Inflammatory macrophage treated with lipopolysaccharide for 1 hour (primary cell): ENCODE measurements around the gene CSDE1.

ENCODE experiments used
- DNase-seq, 2 donors: peaks; one replicate each; pipeline ENCODE4 v3.0.0-alpha.2; 2020 to 2022

Gene CSDE1

DNA sequence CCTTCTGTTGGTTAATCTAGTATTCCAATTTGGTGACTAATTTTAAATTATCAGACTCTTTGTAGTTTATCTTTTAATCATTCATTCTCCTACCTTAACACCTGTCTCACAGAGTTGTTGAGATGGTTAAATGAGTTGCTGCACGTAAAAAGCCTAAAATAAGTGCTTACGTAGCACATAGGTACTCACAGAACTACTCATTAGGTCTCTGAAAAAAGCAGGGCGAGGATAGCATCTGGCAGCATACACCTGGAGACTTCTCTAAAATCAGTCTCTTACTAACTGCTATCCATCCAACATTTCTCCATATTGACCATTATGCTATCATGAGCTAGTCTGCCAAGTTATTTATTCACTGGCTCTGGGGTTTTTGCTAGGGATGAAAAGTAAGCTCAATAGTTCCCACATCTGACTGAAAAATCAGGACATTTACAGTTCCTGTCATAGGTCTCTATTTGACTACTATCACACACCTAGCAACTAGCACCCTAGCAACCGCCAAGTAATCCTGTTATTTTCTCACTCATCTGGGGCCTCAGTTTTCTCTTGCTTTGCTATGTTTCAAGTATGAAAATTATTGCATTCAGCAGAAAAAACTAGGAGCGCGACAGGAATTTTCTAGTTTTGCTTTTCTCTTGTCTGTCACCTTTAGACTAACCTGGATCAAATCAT lies 11.2 kb downstream of the CSDE1 start:
- DNase-seq: no peak

DNA sequence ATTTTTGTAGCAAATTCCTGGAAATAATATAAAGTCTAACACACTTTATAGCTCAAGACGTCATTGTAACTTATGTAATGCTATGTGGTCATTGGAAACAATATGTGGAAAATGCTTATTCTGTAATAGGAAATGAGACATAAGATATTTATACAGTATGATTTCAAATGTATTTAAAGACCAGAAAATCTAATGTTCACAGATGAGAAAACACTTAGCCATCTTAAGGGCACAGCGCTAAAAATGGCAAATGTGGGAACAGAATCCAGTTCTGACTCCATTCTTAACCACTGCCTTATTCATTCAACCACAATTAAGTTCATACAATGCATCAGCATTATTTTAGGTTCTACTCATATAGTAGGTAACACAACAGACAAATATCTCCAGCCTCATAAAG lies 12.5 kb downstream of the CSDE1 start:
- peak; percentile 26 to 32 for DNase-seq

DNA sequence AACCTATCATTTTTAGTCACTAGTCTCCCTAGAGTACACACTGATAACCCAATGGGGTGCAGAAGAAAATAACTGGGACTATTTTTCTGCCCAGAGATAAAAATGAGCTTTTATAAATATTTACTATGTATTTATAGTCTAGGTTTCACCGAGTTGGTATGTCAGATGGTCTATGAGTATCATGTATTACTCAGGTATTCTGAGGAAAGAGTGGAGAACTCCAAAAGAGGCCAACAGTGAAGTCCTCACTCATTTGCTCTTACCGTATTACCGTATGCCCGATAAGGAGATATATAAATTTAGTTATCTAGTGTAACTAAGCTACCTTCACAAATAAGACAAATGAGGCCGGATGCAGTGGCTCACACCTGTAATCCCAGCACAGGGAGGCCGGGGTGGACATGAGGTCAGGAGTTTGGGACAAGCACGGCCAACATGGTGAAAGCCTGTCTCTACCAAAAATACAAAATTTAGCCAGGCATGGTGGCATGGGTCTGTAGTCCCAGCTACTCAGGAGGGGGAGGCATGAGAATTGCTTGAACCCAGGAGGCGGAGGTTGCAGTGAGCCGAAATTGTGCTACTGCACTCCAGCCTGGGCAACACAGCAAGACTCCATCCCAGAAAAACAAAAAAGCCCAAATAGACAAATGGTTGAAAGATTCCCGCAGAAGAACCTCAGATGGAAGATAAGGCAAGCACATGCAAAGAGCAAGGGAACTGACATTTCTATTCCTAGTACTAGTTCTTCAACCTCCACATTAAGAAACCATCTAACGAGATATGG lies 15.6 kb downstream of the CSDE1 start:
- no peak for DNase-seq

DNA sequence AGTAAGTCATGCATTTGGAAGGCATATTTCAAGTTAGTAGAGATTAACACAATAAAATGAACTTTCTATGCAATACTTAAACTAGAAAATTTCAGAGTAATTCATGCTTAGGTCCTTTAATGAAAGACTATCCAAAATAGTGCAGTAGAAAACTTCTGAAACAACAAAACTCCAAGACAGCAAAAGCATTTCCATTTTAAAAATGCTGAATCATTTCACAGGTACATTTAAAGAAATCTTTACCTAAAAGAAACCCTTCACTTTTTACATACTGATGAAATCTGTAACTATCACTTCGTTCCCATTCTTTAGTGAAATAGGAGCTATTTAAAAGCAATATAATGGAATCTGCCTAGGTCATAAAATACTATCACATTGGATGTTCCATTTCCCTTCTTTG lies 17.5 kb downstream of the CSDE1 start:
- DNase-seq: no peak

DNA sequence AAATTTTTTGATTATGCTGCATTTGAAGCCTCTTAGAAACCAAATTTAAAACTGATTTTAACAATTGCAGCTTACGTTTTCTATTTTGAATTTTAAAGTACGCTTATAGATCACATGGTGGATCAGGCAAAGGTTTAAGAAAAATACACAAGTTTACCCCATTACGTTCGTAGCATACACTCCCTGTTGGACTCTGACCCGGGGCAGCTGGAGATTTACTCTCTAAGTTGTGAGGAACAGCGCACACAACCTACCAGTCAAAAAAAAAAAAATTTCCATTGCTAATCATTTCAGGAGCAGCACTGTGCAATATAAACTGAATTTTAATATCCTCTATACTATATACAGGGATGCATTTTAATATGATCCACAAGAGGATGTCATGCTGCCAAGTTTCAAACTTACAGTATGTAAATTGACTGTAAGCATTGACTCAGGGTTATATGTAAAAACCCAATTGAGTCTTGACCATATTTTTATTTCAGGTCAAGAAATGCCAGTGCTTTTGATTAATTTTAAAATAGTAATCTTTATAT lies 20.4 kb downstream of the CSDE1 start:
- no peak for DNase-seq

DNA sequence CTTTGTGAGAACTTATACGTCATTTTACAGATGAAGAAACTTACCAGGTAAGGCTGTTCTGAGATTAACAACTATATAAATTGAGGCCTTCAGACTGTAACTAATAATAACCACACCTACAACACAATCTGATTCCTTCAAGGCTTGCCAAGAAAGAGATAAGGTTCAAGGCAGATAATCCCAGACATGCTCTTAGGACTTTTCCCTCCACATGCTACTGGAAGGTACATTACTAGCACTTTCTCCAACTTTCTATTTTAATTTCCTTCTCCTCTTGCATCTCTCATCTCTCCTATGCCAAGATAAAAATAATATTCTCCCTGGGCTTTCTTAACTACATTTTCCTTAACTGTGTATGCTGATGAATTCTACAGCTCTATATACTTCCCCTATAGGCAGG lies 22.3 kb downstream of the CSDE1 start:
- no peak for DNase-seq

DNA sequence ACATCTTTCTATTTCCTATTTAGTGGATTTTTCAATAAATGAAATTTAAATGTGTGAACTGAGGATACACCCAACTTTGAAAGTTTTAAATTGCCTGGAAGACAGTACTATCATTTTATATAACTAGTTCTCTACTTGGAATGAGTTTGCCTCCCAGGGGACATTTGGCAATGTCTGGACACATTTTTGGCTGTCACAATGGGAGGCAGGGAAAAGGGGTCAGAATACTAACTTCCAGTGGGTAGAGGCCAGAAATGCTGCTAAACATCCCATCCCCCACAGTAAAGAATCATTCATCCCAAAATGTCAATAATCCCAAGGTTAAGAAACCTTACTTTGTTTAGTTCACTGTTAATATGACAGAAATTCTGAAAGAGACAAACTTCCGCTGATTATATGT lies 28.0 kb downstream of the CSDE1 start:
- no peak for DNase-seq

DNA sequence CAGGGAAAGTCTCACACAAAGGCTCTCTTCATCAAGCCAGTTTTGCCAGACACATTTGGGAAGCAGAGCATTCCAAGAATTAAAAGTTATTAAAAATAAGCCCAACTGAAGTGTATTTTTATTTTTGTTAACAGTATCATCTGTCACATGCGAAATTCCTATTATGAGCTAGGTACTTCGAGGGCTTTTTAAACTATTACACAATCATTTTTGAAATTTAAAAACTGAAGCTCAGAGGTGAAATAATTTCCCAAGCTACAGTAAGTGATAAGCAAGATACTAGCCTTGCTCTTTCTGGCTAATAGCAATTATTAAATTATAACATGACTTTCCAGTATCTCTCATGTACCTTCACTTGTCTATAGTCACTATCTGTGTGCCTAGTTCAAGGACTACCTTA lies 29.2 kb downstream of the CSDE1 start:
- DNase-seq: no peak

DNA sequence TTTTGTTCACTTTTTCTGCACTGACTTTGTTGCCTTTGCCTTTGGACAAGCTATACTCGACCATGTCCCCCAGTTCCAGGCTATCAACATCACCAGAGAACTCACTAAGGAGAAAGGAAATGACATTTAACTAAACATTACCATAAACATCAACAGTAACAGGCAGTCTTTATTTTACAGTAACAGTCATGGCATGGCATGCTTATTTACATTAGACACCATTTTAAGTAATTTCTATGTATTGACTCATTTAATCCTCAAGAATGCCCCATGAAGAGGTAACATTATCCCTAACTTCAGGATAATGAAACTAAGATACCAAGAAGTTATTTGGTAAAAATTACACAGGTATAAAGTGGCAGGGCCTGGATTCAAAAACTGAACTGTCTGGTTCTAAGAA lies 32.6 kb downstream of the CSDE1 start:
- no peak for DNase-seq

DNA sequence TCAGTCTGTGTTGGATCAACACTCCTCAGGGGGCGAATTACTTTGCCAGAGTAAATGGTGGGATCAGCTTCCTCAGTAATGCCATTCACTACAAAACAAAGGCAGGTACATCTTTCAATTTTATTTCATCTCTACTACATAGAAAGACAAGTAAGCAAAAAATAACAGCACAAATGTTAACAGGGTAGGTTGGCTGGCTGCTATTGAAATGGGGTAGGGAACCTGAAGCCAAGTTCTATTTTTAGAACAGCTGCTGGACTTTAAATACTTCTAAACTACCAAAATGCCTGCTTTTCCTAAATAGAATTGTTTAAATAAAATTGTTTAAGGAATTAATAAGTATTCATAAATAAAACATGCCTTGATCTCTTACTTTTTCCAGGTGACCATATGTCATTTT lies 33.9 kb downstream of the CSDE1 start:
- DNase-seq: no peak

DNA sequence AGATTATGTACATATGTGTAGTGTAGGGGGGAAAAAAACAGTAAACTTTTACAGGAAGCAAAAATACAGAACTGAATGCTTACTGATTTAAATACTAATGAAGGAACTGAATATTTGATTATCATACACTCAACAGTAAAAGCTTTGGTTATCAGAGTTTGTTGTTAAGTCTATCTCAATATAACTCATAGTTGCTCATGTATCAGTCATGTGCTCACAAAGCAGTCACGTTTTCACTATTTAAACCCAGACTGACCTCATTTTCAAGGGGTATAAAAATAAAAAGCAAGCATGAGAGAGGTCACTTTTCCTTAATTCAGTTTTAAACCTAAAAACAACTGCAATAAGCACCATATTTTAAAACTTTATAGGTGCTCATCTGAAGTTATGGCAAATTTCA lies 34.3 kb downstream of the CSDE1 start:
- DNase-seq: no peak

DNA sequence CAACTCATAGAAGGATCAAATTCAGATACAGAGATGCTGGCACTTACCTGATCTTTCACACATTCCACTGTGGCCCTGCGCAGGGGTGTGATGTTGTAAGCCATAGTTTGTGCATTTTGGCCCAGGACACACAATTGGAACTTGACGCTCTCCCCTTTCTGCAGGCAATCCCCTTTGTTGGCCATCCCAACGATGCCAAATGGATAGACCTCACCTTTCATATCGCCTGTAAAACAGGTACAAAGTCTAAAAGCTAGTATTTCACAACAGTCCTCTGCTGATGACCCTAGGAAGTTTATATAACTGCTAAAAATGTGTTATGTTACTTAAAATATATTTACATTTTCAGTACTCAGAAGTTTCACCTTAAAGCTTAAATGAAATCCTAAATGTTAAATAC lies 37.3 kb downstream of the CSDE1 start:
- DNase-seq: no peak

DNA sequence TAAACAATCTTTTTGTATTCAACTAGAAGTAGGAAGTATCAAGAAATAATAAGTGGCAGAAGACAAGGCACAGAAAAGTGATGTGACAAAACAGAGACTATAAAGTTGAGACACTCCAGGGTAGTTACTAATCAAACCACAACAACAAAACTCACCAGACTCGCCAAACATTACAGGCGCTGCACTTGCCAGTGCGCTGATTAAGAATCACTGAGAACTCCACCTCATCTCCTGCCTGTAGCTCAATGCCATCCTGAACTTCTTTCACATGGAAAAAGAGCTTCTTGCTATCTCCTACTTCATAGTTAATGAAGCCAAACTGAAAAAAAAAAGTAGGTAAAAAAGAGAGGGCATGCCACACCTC lies 38.4 kb downstream of the CSDE1 start:
- no peak for DNase-seq

DNA sequence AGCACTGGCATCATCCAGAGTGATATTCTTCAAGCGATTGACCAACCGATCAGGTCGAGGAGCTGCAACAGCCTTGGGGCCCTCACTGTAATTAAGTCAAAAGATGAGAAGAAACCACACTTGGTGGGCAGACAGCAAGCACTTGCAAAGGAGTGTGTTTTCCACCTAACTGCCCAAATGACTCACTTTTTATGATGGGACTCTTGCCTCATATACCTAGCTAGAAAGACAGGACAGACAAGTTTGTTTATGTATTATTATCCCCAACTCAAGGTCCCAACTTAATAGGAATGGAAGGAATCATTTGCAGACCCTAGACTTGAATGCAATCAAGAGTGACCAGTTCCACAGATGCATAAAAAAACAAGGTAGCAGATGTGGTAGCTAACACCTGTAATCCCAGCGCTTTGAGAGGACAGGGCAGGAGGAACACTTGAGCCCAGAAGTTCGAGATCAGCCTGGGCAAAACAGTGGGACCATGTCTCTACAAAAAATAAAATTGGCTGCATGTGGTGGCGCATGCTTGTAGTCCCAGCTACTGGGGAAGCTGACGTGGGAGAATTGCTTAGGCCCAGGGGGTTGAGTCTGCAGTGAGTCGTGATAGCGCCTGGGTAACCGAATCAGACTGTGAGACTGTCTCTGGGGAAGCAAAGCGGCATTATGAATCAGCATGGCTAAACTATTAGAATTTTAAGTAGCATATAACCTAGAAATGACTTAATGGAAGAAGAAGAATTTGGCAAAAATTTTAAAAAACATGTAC lies 38.9 kb downstream of the CSDE1 start:
- no peak for DNase-seq

DNA sequence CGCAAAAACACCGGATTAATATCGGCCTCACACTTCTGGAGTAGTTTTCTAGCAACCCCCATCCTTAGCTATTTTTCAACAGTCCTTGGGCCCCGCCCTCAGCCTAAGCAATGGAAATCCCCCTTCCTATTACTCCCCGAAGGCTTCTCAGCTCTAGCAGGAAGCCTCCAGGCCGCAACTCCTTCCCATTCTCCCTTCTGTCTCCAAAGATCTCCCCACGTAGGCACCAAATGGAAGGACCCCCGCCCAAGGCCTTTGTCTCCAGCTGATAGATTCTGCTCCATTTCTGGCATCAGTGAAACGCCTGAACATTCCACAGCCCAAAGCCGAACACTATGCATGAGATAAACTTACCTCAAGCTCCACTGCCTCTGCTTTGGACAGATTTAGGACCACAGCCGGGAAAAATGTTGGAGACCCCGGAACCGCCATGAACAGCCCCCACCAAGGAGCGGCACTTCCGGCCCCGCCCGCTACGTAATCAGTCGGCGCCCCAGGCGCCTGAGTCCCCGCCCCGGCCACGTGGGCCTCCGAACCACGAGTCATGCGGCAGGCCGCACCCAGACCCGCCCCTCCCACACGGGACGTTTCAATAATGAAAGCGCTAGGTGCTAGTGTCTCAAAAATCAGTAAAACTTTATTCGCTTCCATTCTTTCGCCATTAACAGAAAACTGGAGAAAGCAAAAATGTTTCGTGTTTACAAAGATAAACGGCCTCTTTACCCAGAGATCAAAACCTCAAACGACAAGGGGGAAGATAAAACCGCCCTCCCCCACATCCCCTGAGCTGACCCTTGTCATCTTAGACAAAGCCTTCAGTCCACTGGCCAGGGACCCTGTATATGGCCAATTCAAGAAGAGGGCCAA lies 41.2 kb downstream of the CSDE1 start, which contains the start of gene NRAS:
Gene NRAS (minus strand): TSS at position 468 of the 867 bp plus-strand sequence. CDS start 611 bp downstream, outside the sequence.
- DNase-seq: peak; percentile 95 to 98

DNA sequence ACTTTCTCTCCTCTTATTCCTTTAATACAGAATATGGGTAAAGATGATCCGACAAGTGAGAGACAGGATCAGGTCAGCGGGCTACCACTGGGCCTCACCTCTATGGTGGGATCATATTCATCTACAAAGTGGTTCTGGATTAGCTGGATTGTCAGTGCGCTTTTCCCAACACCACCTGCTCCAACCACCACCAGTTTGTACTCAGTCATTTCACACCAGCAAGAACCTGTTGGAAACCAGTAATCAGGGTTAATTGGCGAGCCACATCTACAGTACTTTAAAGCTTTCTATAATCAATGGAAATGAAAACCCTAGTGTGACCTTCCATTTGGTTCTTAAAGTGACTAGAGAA lies 41.9 kb downstream of the CSDE1 start:
- no peak for DNase-seq

DNA sequence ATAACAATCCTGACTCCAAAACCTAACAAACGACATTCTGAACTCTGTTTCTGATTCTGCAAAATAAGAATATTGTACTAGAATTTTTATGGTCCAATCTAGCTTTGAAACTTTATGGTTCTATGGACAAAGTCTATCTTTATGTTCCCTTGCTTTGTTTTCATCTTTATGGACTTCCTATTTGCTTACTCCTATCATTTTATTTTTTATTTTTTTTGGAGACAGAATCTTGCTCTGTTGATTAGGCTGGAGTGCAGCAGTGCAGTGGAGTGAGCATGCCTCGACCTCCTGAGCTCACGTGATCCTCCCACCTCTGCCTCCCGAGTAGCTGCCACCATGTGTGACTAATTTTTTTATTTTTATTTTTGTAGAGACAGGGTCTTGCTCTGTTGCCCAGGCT lies 44.8 kb downstream of the CSDE1 start:
- DNase-seq: no peak

DNA sequence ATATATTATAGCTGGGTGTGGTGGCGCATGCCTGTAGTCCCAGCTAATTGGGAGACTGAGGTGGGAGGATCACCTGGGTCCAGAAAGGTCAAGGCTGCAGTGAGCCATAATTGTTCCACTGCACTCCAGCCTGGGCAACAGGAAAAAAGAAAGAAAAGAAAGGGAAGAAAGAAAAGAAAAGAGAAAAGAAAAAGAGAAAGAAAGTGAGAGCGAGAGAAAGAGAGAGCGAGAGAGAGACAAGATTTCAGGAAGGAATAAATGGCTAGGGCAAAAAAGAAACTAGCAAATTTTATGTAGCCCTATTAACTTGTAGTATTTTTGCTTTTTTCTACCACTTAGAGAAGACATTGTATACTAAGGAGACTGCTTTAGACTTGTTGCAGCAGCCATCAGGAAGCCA lies 47.4 kb downstream of the CSDE1 start:
- no peak for DNase-seq

DNA sequence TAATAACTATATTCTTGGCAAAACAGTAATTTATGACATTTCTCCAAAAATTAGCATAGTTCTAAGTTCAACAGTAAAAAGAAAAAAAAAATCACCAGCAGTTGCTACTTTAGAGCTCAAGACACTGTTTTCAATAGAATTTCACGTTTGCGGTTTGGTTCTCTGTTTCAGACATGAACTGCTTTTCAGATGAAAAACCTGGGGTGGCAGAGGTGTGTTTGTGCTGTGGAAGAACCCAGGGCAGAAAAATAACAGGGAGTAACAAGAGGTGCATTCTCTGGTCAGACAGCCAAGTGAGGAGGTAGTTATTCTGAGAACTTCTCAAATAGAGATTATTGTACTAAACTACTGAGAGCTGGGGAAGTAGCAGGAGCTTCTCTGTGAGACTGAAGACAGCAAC lies 50.2 kb downstream of the CSDE1 start:
- DNase-seq: no peak

DNA sequence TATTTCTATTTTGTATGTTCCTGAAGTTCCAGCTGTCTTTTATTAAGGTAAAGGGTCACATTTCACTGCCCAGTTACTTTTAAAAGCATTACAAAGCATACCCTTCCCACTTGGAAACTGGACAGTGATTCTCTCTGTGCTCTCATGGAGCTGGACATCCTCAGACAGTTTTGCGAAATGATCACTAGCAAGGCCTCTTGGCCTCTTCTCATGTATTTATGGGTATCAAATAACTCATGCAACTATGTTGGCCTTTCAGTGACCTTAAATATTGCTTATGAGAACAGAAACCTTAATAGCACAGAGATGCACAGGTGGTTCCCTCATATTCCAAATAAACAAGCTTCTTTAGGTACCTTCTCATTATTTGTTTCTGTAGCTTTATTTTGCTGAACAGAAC lies 54.5 kb downstream of the CSDE1 start:
- DNase-seq: no peak

DNA sequence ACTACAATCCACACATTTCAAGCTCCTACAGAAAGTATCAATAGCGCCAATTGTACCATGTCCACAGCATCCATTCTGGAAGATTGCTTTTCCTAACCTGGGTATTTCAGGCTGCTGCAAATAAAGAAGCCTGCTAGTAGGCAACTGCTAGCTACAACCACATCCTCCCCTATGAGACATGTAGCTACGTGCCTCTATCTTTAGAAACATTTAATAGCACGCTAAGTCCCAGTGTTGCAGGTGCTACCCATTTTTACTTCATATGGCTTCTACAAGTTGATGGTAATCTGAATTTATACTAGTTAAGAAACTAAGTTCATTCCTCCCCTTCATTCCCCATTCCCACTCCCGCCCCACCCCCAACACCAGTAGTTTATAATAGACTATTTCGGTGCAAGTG lies 55.0 kb downstream of the CSDE1 start:
- DNase-seq: no peak

DNA sequence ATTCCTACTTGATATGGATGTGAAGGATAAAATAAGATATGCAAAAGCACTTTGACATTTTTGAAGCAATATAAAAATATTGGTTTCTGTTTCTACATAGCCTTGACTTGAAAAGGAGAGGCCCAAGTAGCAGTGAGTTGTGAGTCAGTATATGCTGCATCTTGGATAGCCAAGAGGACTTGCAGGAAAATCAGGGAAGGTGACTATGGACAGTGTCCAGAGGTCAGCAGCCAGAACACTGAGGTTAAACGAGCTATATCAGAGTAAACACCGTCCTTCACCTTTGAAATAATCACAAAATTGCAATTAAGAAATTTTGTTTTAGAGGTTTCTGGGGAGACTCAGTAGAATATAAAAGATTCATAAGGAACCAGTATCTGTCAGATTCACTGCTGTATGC lies 55.9 kb downstream of the CSDE1 start:
- no peak for DNase-seq
